GM12891 (cell line): ENCODE results near the gene ANKFN1.

Source experiments
- POLR2A ChIP-seq: IDR thresholded peaks from 2 replicates; pipeline ENCODE4 v1.6.1; 2011; ENCODE audit warnings: low read depth, low read length, control low read depth
- POLR2AphosphoS5 ChIP-seq: IDR thresholded peaks from 2 replicates; pipeline ENCODE4 v1.6.1; 2011; ENCODE audit warnings: low read depth, low read length, control low read depth
- POU2F2 ChIP-seq: IDR thresholded peaks from 2 replicates; pipeline ENCODE4 v1.6.1; 2011; ENCODE audit warnings: low read depth, mild to moderate bottlenecking, control low read depth, low read length, moderate library complexity
- SPI1 ChIP-seq: IDR thresholded peaks from 2 replicates; pipeline ENCODE4 v1.6.1; 2011; ENCODE audit warnings: low read depth, low read length, control low read depth

- TF ChIP-seq POLR2A (no peak), SPI1 (no peak), POLR2AphosphoS5 (no peak), POU2F2 (no peak)
These were observed 19.8 kb downstream of the ANKFN1 start for GRCh38 chr17:56173026-56173425.
